Transverse colon (tissue), 4 donors: ENCODE results near the gene RING1. TPM values are rescaled to one million over a fixed set of nuclear protein-coding genes. Genes with fewer than 3 reads are reported as not detected.

Experiments
- DNase-seq: peaks from one replicate; pipeline ENCODE4 v3.0.0-alpha.2; 2019
- H3K27ac ChIP-seq, 4 donors: fragments of 200-600 bp; sonication (generic); 2 replicates each; pipeline ENCODE4 v1.5.1; 2016 to 2018; ENCODE audit warnings: inconsistent platforms in 4 of 4
- H3K27me3 ChIP-seq: fragments of 200-600 bp; sonication (generic); 2 replicates; pipeline ENCODE4 v1.5.1; 2017; ENCODE audit warnings: inconsistent platforms
- H3K36me3 ChIP-seq, 4 donors: fragments of 200-600 bp; sonication (generic); 2 replicates each; pipeline ENCODE4 v1.5.1; 2017 to 2019; ENCODE audit warnings: inconsistent platforms in 4 of 4
- H3K4me1 ChIP-seq, 4 donors: fragments of 200-600 bp; sonication (generic); 2 replicates each; pipeline ENCODE4 v1.5.1; 2017 to 2020; ENCODE audit warnings: inconsistent platforms in 4 of 4
- H3K4me3 ChIP-seq, 4 donors: fragments of 200-600 bp; sonication (generic); 1 replicate in 1 of 4; 2 replicates in 3 of 4; pipeline versions ENCODE4 v1.5.1 to v1.6.1; 2017 to 2019; ENCODE audit warnings: inconsistent platforms in 4 of 4
- H3K9me3 ChIP-seq, 2 donors: fragments of 200-600 bp; sonication (generic); 2 replicates each; pipeline ENCODE4 v1.5.1; 2017 to 2019; ENCODE audit warnings: inconsistent platforms in 2 of 2
- EP300 ChIP-seq: sonication (generic); formaldehyde crosslinking; IDR thresholded peaks from one replicate; pipeline ENCODE4 v1.6.1; 2017; ENCODE audit warnings: antibody characterized with exemption, low read depth
- POLR2A ChIP-seq: fragments of 450-650 bp; IDR thresholded peaks from one replicate; pipeline ENCODE4 v1.6.1; 2016; ENCODE audit warnings: antibody characterized with exemption, mild to moderate bottlenecking, moderate library complexity
- POLR2AphosphoS5 ChIP-seq, 3 donors: sonication (generic); formaldehyde crosslinking; IDR thresholded peaks; one replicate each; pipeline ENCODE4 v1.6.1; 2016; ENCODE audit warnings: antibody characterized with exemption in 3 of 3
- WGBS, 2 donors: methylation state at CpG; one replicate each; pipeline ENCODE4 v1.1.5; 2018; ENCODE audit warnings: low coverage in 1 of 2; 5-methylcytosine and 5-hydroxymethylcytosine counted together
- in situ Hi-C, 4 donors: fragments of 200-750 bp; cut with MboI; loops; one replicate each; pipeline versions ENCODE4 v1.15.0 to v1.15.1; 2017; ENCODE audit warnings: low sequenced_read_pairs in 3 of 4, low pct_ligation_motif_present in 1 of 4, low pct_unique_long_range_greater_than_20kb in 1 of 4
- intact Hi-C: fragments of 100-400 bp; cut with DNase I; formaldehyde crosslinking; loops from one replicate; pipeline ENCODE4 v1.15.1; 2023; ENCODE audit warnings: low total_unique reads
- total RNA-seq, 4 donors: library from RNA; depleted of rRNA; stranded (reverse); fragments of >200 nt; gene quantifications; one replicate each; pipeline ENCODE4 v1.1.0, GENCODE V29; 2016
- TF ChIP-seq, protein P1 (sequence below), 5 experiments: fragments of 200-600 bp in 3 of 5; fragments of 450-650 bp in 2 of 5; sonication (generic) in 3 of 5; IDR thresholded peaks; 1 replicate in 2 of 5; 2 replicates in 3 of 5; pipeline ENCODE4 v1.5.1; 2016 to 2017; ENCODE audit warnings: antibody characterized with exemption in 5 of 5, inconsistent platforms in 3 of 5, mild to moderate bottlenecking in 2 of 5, moderate library complexity in 1 of 5

RING1 gene
- total RNA-seq, 4 donors from 2014 or later, result 10.8 to 29.9 (median 19.9) TPM

DNA sequence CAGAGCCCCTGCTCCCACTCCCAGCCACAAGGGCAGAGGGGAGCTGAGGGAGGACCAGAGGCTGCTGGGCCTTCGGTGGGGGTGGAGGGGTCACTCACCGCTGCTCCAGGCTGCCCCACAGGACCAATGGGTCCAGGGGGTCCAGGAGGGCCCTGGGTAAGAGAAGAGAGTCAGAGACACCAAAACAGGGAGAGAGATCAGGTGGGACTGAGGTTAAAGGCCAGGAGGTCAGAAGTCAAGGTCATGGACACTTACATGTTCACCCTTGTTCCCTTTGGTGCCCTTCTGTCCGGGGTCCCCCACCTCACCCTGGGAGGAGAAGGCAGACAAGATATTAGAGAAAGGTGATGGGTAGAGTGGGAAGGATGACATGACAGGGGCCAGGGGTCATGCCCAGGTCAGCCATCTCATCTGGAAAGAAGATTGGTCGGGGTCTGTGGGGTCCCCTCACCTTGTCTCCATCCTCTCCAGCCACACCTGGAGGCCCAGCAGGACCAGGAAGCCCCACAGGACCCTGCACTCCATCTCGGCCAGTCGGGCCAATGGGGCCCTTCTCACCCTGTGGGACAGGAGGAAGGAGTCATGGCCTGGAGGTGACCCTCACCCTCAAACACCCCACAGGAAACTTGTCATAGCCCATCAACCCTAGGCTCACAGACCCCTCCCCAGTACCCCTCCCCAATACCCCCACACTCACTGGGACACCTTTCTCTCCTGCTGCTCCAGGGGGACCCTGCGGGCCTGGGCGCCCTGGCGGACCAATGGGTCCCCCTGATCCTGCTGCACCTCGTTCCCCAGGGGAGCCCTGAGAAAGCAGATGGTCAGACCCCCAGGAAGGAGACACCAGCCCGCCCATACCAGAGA, 37.1 kb upstream of the RING1 start:
- WGBS, 2 donors, result 80% methylated on average over 11 of the region's 11 CpGs; no CpG with 5 or more reads in 1 of the 2 donors

DNA sequence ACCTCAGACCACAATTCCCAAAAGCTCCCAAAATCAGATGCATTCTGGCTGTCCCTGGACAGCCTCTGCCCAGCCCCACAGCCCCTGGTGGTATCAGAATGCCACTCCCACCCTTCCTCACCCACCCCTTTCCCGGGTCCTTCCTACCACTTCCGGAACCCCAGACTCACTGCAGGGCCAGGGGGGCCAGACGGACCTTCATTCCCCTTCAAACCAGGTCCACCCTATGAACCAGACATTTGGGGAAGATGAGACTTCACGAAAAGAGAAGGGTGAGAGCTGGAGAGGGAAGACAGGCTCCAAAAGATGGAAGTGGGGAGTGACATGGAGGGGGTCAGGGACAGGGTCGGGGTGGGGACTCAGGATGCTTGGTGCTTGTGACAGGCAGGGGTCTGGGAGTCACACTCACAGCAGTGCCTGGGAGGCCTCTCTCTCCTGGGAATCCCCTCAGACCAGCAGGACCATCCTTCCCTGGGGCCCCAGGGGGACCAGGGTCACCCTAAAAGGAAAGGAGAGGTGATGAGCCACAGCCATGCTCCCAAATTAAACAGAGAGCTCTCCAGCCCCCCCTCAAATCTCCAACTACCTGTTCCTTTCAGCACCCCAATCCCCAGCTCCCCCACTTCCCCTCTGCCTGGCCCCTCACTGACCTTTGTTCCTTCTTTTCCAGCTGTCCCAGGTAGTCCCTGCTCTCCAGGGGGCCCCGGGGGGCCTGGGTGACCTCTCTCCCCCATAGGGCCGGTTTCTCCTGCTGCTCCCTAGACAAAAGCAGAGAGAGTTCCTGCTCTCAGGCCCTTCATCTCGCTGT, 36.2 kb upstream of the RING1 start:
- no peak overlapping the region for H3K4me3 ChIP-seq
- no peaks in the 10 kb centered on the region for H3K4me1 ChIP-seq
- H3K27me3 ChIP-seq, result peaks cover 4% of the 10 kb centered on the region
- H3K36me3 ChIP-seq, result no peaks in the 10 kb centered on the region
- intact Hi-C loops, result no loop called here
- in situ Hi-C loops, result no loop called here
- WGBS, 2 donors, result 51 to 55% methylated on average over 2 to 8 of the region's 8 CpGs
- no peak overlapping the region for H3K27ac ChIP-seq
- TF ChIP-seq POLR2A (no peak), EP300 (no peak), POLR2AphosphoS5 (IDR thresholded peaks at IDR 0.05) (no peak)
- TF ChIP-seq, protein P1, sequence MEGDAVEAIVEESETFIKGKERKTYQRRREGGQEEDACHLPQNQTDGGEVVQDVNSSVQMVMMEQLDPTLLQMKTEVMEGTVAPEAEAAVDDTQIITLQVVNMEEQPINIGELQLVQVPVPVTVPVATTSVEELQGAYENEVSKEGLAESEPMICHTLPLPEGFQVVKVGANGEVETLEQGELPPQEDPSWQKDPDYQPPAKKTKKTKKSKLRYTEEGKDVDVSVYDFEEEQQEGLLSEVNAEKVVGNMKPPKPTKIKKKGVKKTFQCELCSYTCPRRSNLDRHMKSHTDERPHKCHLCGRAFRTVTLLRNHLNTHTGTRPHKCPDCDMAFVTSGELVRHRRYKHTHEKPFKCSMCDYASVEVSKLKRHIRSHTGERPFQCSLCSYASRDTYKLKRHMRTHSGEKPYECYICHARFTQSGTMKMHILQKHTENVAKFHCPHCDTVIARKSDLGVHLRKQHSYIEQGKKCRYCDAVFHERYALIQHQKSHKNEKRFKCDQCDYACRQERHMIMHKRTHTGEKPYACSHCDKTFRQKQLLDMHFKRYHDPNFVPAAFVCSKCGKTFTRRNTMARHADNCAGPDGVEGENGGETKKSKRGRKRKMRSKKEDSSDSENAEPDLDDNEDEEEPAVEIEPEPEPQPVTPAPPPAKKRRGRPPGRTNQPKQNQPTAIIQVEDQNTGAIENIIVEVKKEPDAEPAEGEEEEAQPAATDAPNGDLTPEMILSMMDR (IDR thresholded peaks at IDR 0.05), result no peak
- DNase-seq, result no peak
- H3K9me3 ChIP-seq, result no peaks in the 10 kb centered on the region

More for the DNA sequence above, 37.1 kb upstream of the RING1 start:
- no peaks in the 10 kb centered on the region for H3K4me1 ChIP-seq
- no peak overlapping the region for H3K27ac ChIP-seq
- TF ChIP-seq EP300 (no peak), POLR2AphosphoS5 (IDR thresholded peaks at IDR 0.05) (no peak), POLR2A (no peak)
- TF ChIP-seq, protein P1 (IDR thresholded peaks at IDR 0.05), result no peak
- H3K36me3 ChIP-seq, result no peaks in the 10 kb centered on the region
- H3K4me3 ChIP-seq, result no peak overlapping the region
- intact Hi-C loops, result no loop called here
- no peak for DNase-seq
- H3K9me3 ChIP-seq, result no peaks in the 10 kb centered on the region
- in situ Hi-C loops, result no loop called here
- peaks cover 4% of the 10 kb centered on the region for H3K27me3 ChIP-seq

DNA sequence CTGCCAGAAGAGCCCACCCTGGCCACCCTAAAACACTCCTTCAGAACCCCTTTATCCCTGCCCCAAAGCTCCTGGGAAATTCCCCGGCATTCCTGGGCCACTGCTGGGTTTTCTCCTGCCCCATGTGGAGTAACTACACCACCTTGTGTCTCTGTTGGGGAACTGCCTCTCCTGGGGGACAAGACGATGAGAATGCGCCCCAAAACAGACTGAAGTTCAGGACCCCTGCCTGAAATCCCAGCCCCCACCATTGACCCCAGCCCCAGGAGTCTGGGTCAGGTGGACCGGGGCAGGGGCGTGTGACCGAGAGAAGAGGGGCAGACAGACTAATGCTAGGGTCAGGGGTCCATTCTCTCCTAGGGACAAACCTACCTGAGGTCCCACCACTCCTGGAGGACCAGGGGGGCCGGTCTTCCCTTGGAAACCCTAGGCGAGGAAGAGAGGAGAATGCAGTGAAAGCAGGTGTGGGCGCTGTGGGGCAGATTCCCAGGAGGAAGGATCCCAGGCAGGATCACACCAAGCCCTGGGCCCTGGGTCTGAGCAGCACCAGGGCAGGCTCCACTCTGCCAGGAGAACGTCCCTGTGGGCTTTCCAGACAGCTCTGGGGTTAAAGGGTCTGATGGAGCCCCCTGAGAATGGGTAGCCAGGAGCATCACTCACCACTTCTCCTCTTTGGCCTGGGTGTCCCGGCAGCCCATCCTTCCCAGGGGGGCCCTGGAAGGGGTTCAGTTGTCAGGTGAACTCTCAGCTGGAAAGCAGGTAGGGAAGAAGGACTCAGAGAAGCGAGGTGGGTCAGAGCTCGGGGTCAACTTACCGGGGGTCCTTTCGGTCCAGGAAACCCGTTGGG, 35.4 kb upstream of the RING1 start:
- Histone ChIP-seq H3K4me3 (no peak overlapping the region), H3K4me1 (no peaks in the 10 kb centered on the region), H3K27me3 (peaks cover 4% of the 10 kb centered on the region), H3K27ac (no peak overlapping the region), H3K9me3 (no peaks in the 10 kb centered on the region), H3K36me3 (no peaks in the 10 kb centered on the region)
- WGBS, 2 donors, result 50 to 51% methylated on average over 1 to 15 of the region's 16 CpGs
- TF ChIP-seq, protein P1 (IDR thresholded peaks at IDR 0.05), result peak; percentile 43 to 69 (median 62)
- no peak for TF ChIP-seq EP300
- TF ChIP-seq POLR2A, result no peak
- no peak for TF ChIP-seq POLR2AphosphoS5 (IDR thresholded peaks at IDR 0.05)
- DNase-seq, result no peak
- in situ Hi-C loops, result no loop called here
- intact Hi-C loops, result no loop called here
